ENCODE data around the gene KIF18B. TPM values are rescaled to one million over a fixed set of nuclear protein-coding genes. Genes with fewer than 3 reads are reported as not detected.

The KIF18B gene
- total and polyA plus RNA-seq, 2 of the 13 experiments (the other 11 are each of a cell fraction or from before 2014, with no cell fraction given) = 15.2 to 15.3 TPM

DNA sequence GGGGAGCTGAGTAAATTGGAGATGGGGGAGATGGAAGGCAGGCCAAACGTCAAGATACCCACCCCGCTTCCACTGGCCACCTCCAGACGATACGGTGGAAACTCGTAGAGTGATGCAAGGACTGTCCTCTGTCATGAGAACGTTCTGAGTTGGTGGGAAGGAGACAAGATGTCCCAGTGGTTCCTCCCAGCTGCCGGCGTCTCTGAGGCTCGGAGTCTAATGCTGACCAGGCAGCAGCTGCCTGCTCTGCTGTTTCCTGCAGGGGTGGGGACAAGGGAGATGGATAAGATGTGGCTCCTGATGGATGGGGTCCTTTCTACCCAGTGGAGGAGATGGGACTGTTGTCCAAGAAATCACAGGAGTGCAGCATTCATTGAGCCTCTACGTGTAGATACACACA, 48.7 kb upstream of the KIF18B start (continued):
- TF ChIP-seq, protein P1, sequence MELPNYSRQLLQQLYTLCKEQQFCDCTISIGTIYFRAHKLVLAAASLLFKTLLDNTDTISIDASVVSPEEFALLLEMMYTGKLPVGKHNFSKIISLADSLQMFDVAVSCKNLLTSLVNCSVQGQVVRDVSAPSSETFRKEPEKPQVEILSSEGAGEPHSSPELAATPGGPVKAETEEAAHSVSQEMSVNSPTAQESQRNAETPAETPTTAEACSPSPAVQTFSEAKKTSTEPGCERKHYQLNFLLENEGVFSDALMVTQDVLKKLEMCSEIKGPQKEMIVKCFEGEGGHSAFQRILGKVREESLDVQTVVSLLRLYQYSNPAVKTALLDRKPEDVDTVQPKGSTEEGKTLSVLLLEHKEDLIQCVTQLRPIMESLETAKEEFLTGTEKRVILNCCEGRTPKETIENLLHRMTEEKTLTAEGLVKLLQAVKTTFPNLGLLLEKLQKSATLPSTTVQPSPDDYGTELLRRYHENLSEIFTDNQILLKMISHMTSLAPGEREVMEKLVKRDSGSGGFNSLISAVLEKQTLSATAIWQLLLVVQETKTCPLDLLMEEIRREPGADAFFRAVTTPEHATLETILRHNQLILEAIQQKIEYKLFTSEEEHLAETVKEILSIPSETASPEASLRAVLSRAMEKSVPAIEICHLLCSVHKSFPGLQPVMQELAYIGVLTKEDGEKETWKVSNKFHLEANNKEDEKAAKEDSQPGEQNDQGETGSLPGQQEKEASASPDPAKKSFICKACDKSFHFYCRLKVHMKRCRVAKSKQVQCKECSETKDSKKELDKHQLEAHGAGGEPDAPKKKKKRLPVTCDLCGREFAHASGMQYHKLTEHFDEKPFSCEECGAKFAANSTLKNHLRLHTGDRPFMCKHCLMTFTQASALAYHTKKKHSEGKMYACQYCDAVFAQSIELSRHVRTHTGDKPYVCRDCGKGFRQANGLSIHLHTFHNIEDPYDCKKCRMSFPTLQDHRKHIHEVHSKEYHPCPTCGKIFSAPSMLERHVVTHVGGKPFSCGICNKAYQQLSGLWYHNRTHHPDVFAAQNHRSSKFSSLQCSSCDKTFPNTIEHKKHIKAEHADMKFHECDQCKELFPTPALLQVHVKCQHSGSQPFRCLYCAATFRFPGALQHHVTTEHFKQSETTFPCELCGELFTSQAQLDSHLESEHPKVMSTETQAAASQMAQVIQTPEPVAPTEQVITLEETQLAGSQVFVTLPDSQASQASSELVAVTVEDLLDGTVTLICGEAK (IDR thresholded peaks at IDR 0.05) = no peak
- TF ChIP-seq, protein P1 (CRISPR knock-in tag; IDR thresholded peaks at IDR 0.05) = no peak
- no peak for TF ChIP-seq CREM (IDR thresholded peaks at IDR 0.05)
- TF ChIP-seq CREM (CRISPR knock-in tag; IDR thresholded peaks at IDR 0.05) = no peak
- TF ChIP-seq ZSCAN29 (CRISPR knock-in tag; conservative IDR thresholded peaks at IDR 0.05) = no peak
- TF ChIP-seq MATR3 (CRISPR knock-in tag; IDR thresholded peaks at IDR 0.05) = no peak
- no peak for TF ChIP-seq ZNF331 (CRISPR knock-in tag; IDR thresholded peaks at IDR 0.05)
- TF ChIP-seq ETV5 (CRISPR knock-in tag; IDR thresholded peaks at IDR 0.05; ENCODE audit: borderline replicate concordance) = no peak
- no peak for TF ChIP-seq ZNF598 (CRISPR knock-in tag; IDR thresholded peaks at IDR 0.05; ENCODE audit: borderline replicate concordance)
